ENCODE measurements around the gene GLIS1. TPM values are rescaled to one million over a fixed set of nuclear protein-coding genes. Genes with fewer than 3 reads are reported as not detected.

GLIS1 gene
- total RNA-seq, 1 experiment from 2014 or later, result 1.0 TPM

- DNase-seq (ENCODE audit: low spot score), result no peak
Measured at GRCh38 chr1:53511323-53511932, 227.5 kb downstream of the GLIS1 start.

GRCh38 chr1:53510215-53510614 is 228.7 kb downstream of the GLIS1 start:
- no peak for DNase-seq (ENCODE audit: low spot score)

DNA sequence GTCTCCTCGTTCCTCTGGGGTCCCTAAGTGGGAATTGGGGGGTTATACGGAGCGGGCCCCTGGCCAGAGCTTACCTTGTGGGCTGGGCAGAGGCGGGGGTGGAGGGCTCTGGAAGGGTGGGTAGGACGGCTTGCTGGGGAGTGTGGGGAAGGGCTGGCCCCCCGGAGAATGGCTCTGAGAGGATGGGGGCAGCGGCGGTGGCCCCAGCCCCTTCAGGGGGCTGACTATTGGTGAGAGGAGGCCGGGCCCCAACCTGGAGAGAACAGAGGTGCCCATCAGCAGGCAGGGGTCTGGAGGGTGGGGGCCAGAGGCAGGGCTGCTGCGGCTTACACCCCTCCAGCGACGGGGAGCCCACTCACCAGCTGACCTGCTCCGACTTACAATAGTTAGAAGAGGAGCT is 229.2 kb downstream of the GLIS1 start:
- DNase-seq (ENCODE audit: low spot score), result no peak

- DNase-seq (ENCODE audit: low spot score), result peak; percentile 55
Measured at GRCh38 chr1:53508991-53509666, 229.8 kb downstream of the GLIS1 start.

DNA sequence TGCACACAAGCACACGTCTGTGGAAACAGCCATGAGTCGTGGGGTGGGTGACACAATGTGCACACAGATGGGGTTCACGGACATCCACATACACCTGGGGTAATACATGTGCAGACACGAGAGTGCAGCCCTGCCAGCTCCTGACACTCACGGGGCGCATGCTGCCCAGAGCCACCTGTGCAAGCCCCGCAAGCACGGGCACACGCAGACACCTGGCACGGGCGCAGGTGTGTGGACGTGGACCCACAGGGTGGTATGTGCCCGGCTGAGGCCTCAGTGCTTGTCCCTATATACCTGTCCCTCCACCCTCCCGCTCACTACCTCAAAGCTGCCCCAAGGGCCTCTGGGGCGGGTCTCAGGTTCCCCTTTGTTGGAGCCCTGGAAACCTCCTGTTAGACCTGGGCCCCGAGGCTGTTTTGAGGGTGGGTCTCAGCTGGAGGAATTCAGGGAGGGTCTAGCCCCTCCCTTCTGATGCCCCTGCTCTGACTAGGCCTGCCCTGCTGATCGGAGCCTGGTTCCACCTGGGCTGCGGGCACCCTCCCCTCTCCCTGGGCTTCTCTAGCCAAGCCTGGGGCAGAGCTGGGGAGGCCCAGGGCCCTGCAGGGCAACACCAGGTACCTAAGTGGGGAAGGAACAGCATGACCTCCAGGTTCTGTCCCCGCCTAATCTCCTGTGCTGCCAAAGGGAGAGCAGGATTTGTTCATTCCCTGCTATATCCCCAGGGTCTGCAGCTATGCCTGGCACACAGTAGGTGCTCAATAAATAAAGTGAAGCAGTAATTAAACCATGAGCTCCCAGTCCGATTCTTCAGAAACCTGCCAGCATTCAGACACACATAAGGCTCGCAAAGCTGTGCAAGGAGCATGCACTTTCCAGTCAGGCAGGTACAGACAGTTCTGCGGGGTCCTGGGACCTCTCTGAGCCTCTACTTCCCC is 230.6 kb downstream of the GLIS1 start:
- no peak for DNase-seq (ENCODE audit: low spot score)

DNA sequence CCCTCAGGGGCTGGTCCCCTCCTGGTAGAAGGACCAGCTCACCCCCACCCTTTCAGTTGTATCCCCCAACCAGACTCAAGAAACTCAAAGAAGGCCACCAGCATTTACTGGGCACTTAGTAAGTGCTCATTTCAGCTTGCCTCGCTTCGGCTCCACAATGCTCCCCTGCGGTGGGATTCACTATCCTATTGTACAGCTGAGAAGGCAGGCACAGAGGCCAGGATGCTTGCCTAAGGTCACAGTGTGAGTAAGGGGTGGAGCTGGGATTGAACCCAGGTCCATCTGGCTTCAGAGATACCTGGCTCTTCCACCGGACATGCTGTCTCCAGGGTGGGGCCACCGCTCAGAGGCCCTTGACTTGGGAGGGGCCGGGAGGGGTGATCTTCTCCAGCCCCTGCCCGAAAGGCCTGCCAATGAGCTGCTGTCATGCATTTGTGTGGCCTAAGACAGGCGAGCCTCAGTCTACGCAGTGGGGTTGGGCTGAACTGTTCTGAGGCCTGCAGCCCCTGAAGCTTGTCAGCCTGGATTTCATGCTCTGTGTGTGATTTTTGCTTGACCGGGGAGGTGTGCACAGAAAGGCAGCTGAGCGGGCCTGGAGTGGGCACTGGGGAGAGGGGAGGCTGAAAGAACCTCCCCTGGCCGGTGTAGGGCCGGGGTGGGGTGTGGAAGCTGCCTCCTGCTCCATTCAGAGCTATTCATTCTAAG is 231.7 kb downstream of the GLIS1 start:
- DNase-seq (ENCODE audit: low spot score), result no peak

GRCh38 chr1:53506355-53507050 is 232.5 kb downstream of the GLIS1 start:
- no peak for DNase-seq (ENCODE audit: low spot score)

DNA sequence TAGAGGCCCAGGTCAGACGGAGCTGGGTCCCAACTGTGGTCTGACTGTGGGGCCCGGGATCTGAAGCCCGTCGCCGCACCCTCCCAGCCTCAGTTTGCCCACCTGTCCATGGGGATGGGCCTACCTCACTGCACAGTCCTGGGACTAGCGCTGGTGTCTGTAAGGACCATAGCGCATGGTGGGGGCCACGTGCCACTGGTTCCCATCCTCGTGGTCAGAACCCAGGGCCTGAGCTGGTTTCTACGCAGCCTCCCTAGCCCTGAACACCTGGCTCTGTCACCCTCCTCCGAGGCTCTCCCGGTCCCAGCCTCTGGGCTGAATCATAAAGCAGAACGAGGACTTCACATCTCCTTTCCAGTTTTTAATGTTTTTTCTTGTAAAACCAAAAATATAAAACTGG is 233.1 kb downstream of the GLIS1 start:
- DNase-seq (ENCODE audit: low spot score), result no peak

GRCh38 chr1:53505401-53505800 is 233.6 kb downstream of the GLIS1 start:
- DNase-seq (ENCODE audit: low spot score), result no peak

DNA sequence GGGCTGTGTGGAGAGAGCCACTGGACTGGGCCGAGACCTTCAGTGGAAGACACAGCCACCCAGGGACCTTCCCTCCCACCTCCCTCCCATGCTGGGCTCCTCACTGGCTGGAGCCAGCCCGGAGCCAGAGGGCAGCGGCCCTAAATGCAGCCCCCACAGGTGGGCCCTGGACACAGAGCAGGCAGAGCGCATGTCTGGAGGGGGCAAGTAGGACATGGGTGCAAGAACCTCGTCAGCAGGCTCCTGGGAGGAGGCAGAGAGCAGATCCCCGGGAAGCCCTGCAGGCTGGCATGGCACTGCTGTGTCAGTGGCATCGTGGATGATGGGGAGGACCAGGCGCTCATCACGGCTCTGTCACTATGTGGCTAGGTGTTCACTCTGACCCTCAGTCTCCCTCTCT is 234.1 kb downstream of the GLIS1 start:
- DNase-seq (ENCODE audit: low spot score), result no peak

- no peak for DNase-seq (ENCODE audit: low spot score)
Measured at GRCh38 chr1:53503433-53504217, 235.3 kb downstream of the GLIS1 start.

- no peak for DNase-seq (ENCODE audit: low spot score)
Measured at GRCh38 chr1:53502641-53503432, 236.1 kb downstream of the GLIS1 start.

DNA sequence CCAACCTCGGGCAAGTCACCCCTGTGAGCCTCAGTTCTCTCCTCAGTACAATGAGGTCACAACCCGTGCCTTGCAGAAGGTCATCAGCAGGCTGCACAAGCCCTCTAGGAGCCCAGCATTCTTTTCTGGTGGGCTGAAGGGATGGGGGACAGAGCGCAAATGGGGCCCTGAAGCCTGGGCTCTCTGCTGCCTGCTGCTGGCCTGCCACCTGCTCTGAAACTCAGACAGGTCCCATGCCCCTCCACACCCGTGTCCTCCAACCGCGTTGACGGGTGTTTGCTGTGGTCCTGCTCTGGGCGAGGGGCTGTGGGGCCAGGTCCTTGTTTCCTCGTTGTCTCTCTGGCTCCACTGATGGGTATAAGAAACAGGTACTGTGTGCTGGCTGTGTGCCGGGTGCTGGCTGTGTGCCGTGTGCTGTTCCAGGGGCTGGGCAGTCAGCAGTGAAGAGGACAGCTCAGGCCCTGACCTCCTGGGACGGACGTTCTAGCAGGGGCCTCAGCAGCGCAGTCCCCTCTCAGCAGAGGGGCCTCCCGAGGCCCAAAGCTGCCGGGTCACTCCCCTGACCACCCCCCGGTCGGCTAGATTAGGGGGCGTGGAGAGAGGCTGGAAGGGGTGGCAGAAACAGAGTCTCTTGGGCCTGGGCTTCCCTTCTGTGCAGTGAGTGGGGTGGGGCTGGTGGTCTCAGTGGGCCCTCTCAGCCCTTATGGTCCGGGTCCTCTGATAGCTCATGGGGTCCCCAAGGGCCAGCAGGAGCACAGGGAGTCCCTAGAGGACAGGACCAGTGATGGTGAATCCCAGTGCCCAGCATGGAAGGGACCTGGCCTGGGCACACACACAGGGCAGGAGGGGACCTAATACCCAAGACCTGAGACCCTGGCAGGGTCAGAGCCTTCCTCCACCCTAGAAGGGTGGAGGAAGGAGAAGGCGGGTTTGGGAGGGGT is 237.6 kb downstream of the GLIS1 start:
- no peak for DNase-seq (ENCODE audit: low spot score)

DNA sequence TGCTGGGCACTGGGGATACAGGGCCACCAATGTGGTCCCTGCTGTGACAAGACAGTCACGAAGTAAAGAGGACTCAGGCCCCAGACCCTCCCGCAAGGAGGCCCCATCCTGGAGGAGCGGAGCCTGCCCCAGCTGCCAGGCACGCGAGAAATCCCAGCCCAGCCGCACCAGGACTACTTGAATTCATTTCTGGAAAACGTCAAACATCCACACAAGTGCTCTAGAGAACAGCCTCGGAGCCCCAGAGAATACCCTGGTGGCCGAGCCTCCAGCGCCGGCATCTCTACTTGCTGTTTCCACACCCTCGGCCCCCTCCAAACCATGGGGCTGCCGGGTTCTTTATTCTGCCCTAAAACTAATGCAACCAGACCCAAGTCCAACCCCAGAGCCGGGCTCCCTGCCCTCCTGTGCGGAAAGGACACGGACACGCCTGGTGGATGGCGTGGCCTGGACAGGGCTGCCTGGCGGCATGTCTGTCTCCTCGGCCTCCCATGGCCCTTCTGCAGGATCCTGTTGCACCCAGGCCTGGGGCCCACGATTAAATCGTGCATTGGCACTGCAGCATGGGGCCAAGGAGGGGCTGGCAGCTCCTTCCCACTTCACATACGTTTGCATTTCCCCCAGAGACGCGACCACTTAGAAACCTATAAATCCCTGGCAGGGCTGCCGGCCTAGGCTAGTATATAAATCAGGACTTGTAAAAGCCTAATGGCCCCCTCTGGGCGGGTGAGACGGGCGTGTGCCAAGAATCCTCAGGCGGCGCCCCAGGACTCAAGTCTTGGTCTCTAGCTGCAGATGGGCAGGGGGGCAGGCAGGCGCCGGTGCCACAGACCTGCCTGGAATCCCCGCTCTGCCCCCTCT is 238.5 kb downstream of the GLIS1 start:
- no peak for DNase-seq (ENCODE audit: low spot score)

DNA sequence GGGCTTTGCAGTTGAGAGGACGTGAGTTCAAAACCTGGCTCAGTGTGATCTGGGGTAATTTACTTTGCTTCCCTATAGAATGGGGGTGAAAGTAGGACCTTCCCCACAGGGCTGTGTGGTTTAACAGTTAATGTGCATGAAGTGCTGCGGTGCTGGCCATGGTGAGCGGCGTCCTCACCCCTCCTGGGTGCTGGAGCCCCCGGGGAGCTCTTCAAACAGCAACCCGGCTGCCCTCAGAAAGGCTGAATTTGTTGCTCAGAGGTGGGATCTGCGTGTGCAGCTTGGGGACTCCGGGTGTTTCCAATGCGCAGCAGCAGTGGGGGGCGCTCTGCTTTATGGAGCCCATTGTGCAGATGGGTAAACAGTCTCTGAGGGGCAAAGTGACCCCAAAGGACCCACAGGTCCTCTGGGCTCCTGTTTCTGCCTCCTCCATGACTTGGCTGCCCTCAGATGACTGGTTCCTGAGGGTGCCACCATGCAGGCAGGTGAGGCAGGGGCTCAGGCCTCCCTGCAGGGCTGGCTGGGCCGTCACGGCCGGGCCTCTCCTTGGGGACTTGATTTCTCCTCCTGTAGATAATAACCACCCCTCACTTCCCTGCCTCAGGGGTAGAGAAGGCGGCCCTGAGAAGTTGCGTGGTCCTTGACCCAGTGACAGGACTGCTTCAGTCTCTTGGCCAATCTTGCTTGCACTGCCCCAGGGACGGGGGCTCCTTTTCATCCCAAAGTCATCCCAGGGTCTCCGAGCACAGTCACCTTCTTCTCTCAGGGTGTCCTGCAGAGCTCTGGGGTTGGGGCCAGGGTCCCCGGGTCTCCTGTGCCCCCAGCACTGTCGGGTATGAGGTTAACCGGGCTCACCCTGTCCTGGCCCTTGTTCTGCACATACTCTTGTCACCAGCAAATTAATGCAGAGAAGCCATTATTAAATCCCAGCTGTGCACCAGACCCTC is 239.4 kb downstream of the GLIS1 start:
- no peak for DNase-seq (ENCODE audit: low spot score)

GRCh38 chr1:53498555-53499131 is 240.3 kb downstream of the GLIS1 start:
- peak; percentile 57 for DNase-seq (ENCODE audit: low spot score)

Measured in H4 (cell line).